HUES48 (cell line): Measurements from ENCODE around the gene GLI3.

ENCODE experiments used
- H3K27ac ChIP-seq: one replicate; pipeline ENCODE4 v1.7.0; 2013; ENCODE audit warnings: low read depth, low read length, inconsistent platforms
- H3K27me3 ChIP-seq: 2 replicates; pipeline ENCODE4 v1.6.1; 2013; ENCODE audit warnings: mild to moderate bottlenecking, low read length; ENCODE audit not compliant: control insufficient read depth, insufficient read depth
- H3K36me3 ChIP-seq: 2 replicates; pipeline ENCODE4 v1.6.1; 2013; ENCODE audit warnings: low read length; ENCODE audit not compliant: control insufficient read depth, insufficient read depth
- H3K4me1 ChIP-seq: 2 replicates; pipeline ENCODE4 v1.6.1; 2013; ENCODE audit warnings: mild to moderate bottlenecking, low read length; ENCODE audit not compliant: control insufficient read depth, insufficient read depth
- H3K4me3 ChIP-seq: 2 replicates; pipeline ENCODE4 v1.5.1; 2013; ENCODE audit warnings: mild to moderate bottlenecking, low read depth, low read length
- H3K9ac ChIP-seq: 2 replicates; pipeline ENCODE4 v1.6.1; 2013; ENCODE audit warnings: mild to moderate bottlenecking, low read depth, low read length, moderate library complexity
- H3K9me3 ChIP-seq: 2 replicates; pipeline ENCODE4 v1.6.1; 2013; ENCODE audit warnings: low read length; ENCODE audit not compliant: control insufficient read depth, insufficient read depth

GLI3 gene

GRCh38 chr7:42236976-42237810 lies at the start of gene GLI3:
GLI3 (minus strand) TSS chr7:42237209; CDS start chr7:42223253, 13,956 bp downstream.
- Histone ChIP-seq H3K27ac (peak within 1 kb of the TSS; percentile 94), H3K36me3 (no peaks in the 10 kb centered on the region), H3K9ac (peak within 1 kb of the TSS; percentile 60), H3K9me3 (no peaks in the 10 kb centered on the region), H3K27me3 (peaks cover 44% of the 10 kb centered on the region), H3K4me1 (peaks cover 53% of the 10 kb centered on the region), H3K4me3 (peak within 1 kb of the TSS; percentile 97)

DNA sequence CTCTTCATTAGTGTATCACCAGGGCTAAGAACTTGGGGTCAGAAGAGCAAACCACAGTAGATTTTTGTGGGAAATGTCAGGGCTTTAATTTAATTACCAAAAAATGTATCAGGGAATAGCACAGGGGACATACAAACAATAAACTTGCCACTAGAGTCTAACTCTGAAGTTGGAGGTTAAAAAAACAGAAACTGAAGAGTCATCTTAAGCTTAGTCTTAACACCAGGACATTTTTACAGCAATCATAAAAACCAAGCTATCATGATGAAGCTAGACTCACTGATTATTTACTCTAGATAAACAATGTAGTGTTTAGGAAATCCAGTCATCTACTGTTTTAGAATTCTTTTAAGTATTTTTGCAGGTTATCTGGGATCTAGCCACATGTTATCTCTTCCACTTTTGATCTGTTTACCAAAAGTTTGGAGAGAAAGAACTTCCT lies 48.4 kb upstream of the GLI3 start:
- Histone ChIP-seq H3K27me3 (no peaks in the 10 kb centered on the region), H3K9ac (no peak overlapping the region), H3K4me1 (no peaks in the 10 kb centered on the region), H3K4me3 (no peak overlapping the region), H3K9me3 (no peaks in the 10 kb centered on the region), H3K36me3 (no peaks in the 10 kb centered on the region), H3K27ac (no peak overlapping the region)

DNA sequence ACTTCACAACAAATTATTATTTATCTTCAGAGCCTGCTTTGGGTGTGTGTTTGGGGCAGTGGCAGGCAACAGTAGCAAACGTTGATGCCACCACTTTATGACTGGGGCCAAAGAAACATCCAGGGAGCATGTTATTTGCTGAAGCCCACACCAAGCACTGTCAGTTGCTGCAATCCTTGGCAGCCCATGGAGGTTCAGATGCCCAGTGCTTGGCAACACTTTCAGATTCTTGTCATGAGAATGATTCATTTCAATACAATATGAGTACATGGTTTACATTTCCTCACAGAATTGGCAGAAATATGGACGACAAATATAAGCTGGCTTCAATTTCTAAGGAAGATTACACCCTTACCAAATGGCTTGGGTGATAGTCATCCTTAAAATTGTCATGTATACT lies 46.5 kb upstream of the GLI3 start:
- no peaks in the 10 kb centered on the region for H3K27me3 ChIP-seq
- H3K4me3 ChIP-seq: no peak overlapping the region
- no peaks in the 10 kb centered on the region for H3K4me1 ChIP-seq
- no peak overlapping the region for H3K9ac ChIP-seq
- no peaks in the 10 kb centered on the region for H3K36me3 ChIP-seq
- no peaks in the 10 kb centered on the region for H3K9me3 ChIP-seq
- H3K27ac ChIP-seq: no peak overlapping the region

- Histone ChIP-seq H3K9ac (no peak overlapping the region), H3K27me3 (no peaks in the 10 kb centered on the region), H3K27ac (no peak overlapping the region), H3K4me1 (no peaks in the 10 kb centered on the region), H3K9me3 (no peaks in the 10 kb centered on the region), H3K4me3 (no peak overlapping the region), H3K36me3 (no peaks in the 10 kb centered on the region)
These were observed 41.3 kb upstream of the GLI3 start for GRCh38 chr7:42278344-42278743.

- no peak overlapping the region for H3K9ac ChIP-seq
- no peaks in the 10 kb centered on the region for H3K27me3 ChIP-seq
- H3K36me3 ChIP-seq: no peaks in the 10 kb centered on the region
- no peak overlapping the region for H3K27ac ChIP-seq
- H3K9me3 ChIP-seq: no peaks in the 10 kb centered on the region
- H3K4me1 ChIP-seq: no peaks in the 10 kb centered on the region
- H3K4me3 ChIP-seq: no peak overlapping the region
These were observed 37.0 kb upstream of the GLI3 start for GRCh38 chr7:42274053-42274452.

DNA sequence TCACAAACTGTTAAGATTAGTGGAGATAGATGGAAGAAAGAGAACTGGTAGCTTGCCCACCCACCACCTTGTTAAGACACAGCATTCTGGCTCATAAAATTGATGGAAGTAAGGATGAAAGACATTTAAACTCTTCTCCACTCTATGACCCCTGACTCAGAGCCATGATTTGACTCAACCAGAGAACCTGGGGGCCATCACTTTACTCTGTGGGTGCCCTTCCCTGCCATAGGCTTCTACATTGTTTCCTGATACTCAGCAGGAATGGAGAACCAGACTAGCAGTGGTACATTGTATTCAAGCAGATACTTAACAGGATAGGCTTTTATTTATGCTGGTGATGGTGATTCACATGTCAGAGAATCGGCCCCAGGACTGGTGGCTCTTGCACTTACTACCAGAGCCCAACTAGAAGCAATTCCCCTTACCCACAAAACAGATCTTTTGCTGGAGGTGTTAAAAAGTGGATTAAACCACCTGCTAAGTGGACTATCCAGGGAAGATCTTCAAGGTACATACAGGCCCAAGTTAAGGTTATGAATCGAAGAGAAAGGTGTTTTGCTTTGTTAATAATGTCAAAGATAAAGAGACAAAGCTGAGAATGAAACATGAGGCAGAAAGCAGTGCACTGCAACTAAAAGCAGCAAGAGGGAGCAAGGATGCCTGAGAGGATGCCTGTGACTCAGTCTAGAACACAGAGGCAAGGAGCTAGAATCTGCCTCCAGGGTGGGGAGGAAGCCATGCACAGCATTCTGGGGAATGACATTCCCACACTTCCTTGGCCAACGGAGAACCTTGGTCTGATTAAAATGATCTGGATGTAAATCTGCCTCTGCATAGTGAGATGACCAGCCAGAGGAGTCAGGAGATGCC lies 36.0 kb upstream of the GLI3 start:
- H3K27me3 ChIP-seq: no peaks in the 10 kb centered on the region
- H3K27ac ChIP-seq: no peak overlapping the region
- H3K4me3 ChIP-seq: no peak overlapping the region
- no peaks in the 10 kb centered on the region for H3K9me3 ChIP-seq
- H3K4me1 ChIP-seq: no peaks in the 10 kb centered on the region
- H3K9ac ChIP-seq: no peak overlapping the region
- H3K36me3 ChIP-seq: no peaks in the 10 kb centered on the region

DNA sequence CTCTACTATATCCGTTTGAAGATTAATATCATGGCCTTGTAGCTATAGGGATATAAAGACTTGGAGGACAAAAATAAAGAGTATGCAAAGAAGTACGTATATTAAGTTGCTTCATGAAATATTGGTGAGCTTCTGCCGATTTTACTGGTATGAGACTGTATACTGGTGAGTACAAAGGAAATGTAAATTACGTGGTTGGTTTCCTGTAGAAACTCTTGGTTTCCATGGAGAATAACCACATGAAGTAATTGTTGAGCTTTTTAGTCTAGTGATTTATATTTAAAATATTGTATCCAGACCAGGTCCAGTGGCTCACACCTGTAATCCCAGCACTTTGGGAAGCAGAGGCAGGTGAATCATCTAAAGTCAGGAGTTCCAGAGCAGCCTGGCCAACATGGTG lies 32.2 kb upstream of the GLI3 start:
- Histone ChIP-seq H3K4me3 (no peak overlapping the region), H3K36me3 (no peaks in the 10 kb centered on the region), H3K27ac (no peak overlapping the region), H3K27me3 (no peaks in the 10 kb centered on the region), H3K9ac (no peak overlapping the region), H3K4me1 (no peaks in the 10 kb centered on the region; the same call in 1 of the 2 replicates), H3K9me3 (no peaks in the 10 kb centered on the region)

DNA sequence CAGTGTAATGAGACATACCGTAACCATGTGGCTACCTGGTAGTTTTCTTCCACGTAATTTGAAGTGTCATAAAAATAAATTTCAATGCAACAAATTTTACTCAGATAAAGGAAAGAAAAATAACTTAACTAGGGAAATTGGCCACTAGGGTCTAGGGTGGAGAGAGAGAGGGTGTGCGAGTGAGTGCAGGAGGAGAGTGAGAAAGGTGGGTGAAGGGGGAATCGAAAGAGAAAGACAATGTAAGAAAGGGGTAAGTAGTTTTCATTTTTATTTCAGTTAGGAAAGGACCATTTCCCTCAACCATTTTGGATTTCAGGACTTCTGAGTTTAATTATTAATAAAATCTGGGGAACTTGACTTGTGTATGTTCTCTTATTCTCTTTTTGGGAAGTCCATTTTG lies 27.7 kb upstream of the GLI3 start:
- H3K9ac ChIP-seq: no peak overlapping the region

GRCh38 chr7:42263971-42264370 lies 27.0 kb upstream of the GLI3 start:
- Histone ChIP-seq H3K27me3 (no peaks in the 10 kb centered on the region), H3K9ac (no peak overlapping the region), H3K27ac (no peak overlapping the region), H3K4me1 (peaks cover 9% of the 10 kb centered on the region), H3K36me3 (no peaks in the 10 kb centered on the region), H3K9me3 (no peaks in the 10 kb centered on the region), H3K4me3 (no peak overlapping the region)

More for the DNA sequence above, 27.7 kb upstream of the GLI3 start:
- H3K27ac ChIP-seq: no peak overlapping the region
- H3K36me3 ChIP-seq: no peaks in the 10 kb centered on the region
- H3K4me3 ChIP-seq: no peak overlapping the region
- peaks cover 9% of the 10 kb centered on the region for H3K4me1 ChIP-seq
- no peaks in the 10 kb centered on the region for H3K27me3 ChIP-seq
- H3K9me3 ChIP-seq: no peaks in the 10 kb centered on the region

DNA sequence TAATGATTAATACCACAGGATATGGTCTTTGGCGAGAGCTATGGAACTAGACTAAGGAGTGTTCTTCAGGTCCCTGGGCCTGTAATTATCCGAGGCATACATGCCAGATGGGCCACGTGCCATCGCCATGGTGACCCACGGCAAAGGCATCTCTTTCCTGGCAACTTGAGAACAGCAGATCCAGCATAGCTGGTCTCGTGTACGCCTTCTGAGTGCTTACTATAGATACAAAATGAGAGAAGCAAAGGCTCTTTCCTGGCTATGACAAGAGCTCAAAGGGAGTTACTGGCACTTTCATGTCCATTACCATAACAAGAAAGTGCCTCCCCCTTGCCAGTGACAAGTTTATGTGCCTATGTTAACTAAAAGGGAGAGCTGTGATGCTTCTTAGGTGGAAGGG lies 26.0 kb upstream of the GLI3 start:
- Histone ChIP-seq H3K4me1 (peaks cover 9% of the 10 kb centered on the region), H3K27me3 (no peaks in the 10 kb centered on the region), H3K4me3 (no peak overlapping the region), H3K36me3 (no peaks in the 10 kb centered on the region), H3K27ac (no peak overlapping the region), H3K9ac (no peak overlapping the region), H3K9me3 (no peaks in the 10 kb centered on the region)

DNA sequence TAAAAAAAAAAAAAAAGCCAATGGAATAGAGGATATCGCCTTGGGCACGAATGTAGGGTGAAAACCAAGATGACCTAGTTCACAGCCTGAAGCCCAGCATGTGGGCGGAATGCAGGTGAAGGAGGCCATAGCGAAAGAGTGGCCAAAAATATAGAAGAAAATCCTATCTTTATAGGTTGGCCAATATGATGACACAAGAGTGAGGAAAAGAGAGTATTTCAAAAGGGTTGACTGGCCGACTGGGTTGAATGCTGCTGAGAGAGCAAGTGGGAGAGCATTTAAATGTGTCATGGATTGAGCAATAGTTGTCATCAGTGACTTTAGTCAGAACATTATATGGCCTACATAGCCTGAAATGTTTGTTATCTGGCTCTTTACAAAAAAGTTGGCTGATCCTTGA lies 17.2 kb upstream of the GLI3 start:
- Histone ChIP-seq H3K27me3 (no peaks in the 10 kb centered on the region), H3K9ac (no peak overlapping the region), H3K36me3 (no peaks in the 10 kb centered on the region), H3K9me3 (peaks cover 8% of the 10 kb centered on the region; the same call in 1 of the 2 replicates), H3K4me3 (no peak overlapping the region), H3K27ac (no peak overlapping the region), H3K4me1 (no peaks in the 10 kb centered on the region)
